Motor neuron (in vitro differentiated cells): ENCODE data around the gene COLEC12. TPM values are rescaled to one million over a fixed set of nuclear protein-coding genes. Genes with fewer than 3 reads are reported as not detected.

Experiments used
- ATAC-seq, 8 experiments: fragments of 200-7000 bp; cut with Tn5 transposase; replicated peaks in 6 of 8; 2 replicates each; pipeline ENCODE4 v1.8.0; 2021; ENCODE audit warnings: mild to moderate bottlenecking in 8 of 8, moderate library complexity in 8 of 8
- H3K27ac ChIP-seq, 2 donors: fragments of 250-450 bp; sonication (Bioruptor Pico); 2 replicates each; pipeline ENCODE4 v1.9.0; 2021; ENCODE audit warnings: antibody characterized with exemption in 2 of 2, mild to moderate bottlenecking in 2 of 2, moderate library complexity in 1 of 2
- H3K4me1 ChIP-seq, 2 donors: fragments of 250-450 bp; sonication (Bioruptor Pico); replicated peaks in 1 of 2; 2 replicates each; pipeline ENCODE4 v1.6.1; 2021; ENCODE audit warnings: antibody characterized with exemption in 2 of 2, mild to moderate bottlenecking in 2 of 2, moderate library complexity in 1 of 2
- H3K4me3 ChIP-seq, 5 donors: fragments of 250-450 bp; sonication (Bioruptor Pico); 2 replicates each; pipeline ENCODE4 v1.9.0; 2021; ENCODE audit warnings: antibody characterized with exemption in 5 of 5, mild to moderate bottlenecking in 5 of 5, moderate library complexity in 4 of 5
- WGBS, 10 experiments: fragments of 450-650 bp; shearing (Covaris generic); methylation state at CpG; one replicate each; pipeline ENCODE4 v1.0.0; 2022; 5-methylcytosine and 5-hydroxymethylcytosine counted together
- in situ Hi-C, 9 experiments: fragments of 400-800 bp; cut with MboI; loops; one replicate each; pipeline ENCODE4 v1.15.0; 2021; ENCODE audit warnings: low sequenced_read_pairs in 9 of 9, low pct_unique_long_range_greater_than_20kb in 2 of 9; ENCODE audit not compliant: unreplicated experiment in 9 of 9
- total RNA-seq, 8 experiments: library from RNA; unstranded; fragments of 300-600 nt; gene quantifications; 2 replicates each; pipeline versions ENCODE4 v1.2.3 to v1.2.4, GENCODE V29; 2022

COLEC12 gene
- total RNA-seq, 8 experiments from 2014 or later, result 0.49 to 103 (median 3.7) TPM

GRCh38 chr18:340044-340443, 160.5 kb downstream of the COLEC12 start:
- Histone ChIP-seq H3K27ac (no peak overlapping the region), H3K4me3 (no peak overlapping the region), H3K4me1 (no peaks in the 10 kb centered on the region)
- 43 to 97% (median 87%) methylated on average over 2 to 10 of the region's 10 CpGs; no CpG with 5 or more reads in 2 of the 10 experiments for whole genome bisulfite sequencing, 10 experiments
- ATAC-seq, result no peak
- in situ Hi-C loops, result no loop called here

GRCh38 chr18:339200-339599, 161.3 kb downstream of the COLEC12 start:
- Histone ChIP-seq H3K27ac (no peak overlapping the region), H3K4me3 (no peak overlapping the region), H3K4me1 (no peaks in the 10 kb centered on the region)
- WGBS, 10 experiments, result 60 to 100% (median 100%) methylated on average over 1 to 6 of the region's 6 CpGs; no CpG with 5 or more reads in 2 of the 10 experiments
- no peak for ATAC-seq
- in situ Hi-C loops, result no loop called here

- 63 to 100% (median 80%) methylated on average over 1 to 2 of the region's 2 CpGs; no CpG with 5 or more reads in 3 of the 10 experiments for WGBS, 10 experiments
- no peak overlapping the region for H3K4me3 ChIP-seq
- no peak for ATAC-seq
- H3K4me1 ChIP-seq, result peaks cover 0 to 2% of the 10 kb centered on the region in 2 donors
- no peak overlapping the region for H3K27ac ChIP-seq
- in situ Hi-C loops, result no loop called here
Observed at GRCh38 chr18:336713-337112, 163.8 kb downstream of the COLEC12 start.

- Histone ChIP-seq H3K4me1 (peaks cover 0 to 2% of the 10 kb centered on the region in 2 donors), H3K27ac (no peak overlapping the region), H3K4me3 (no peak overlapping the region)
- peak in 3 of 8 experiments; percentile 32 to 88 (median 75) for ATAC-seq
- 17 to 100% (median 95%) methylated on average over 1 to 2 of the region's 2 CpGs; no CpG with 5 or more reads in 4 of the 10 experiments for WGBS, 10 experiments
- in situ Hi-C loops, result no loop called here
Observed at GRCh38 chr18:335733-336132, 164.8 kb downstream of the COLEC12 start.

GRCh38 chr18:334575-335132, 165.8 kb downstream of the COLEC12 start:
- in situ Hi-C loops, result no loop called here
- no peak for ATAC-seq
- Histone ChIP-seq H3K4me1 (peaks cover 0 to 2% of the 10 kb centered on the region in 2 donors), H3K27ac (no peak overlapping the region), H3K4me3 (no peak overlapping the region)
- WGBS, 10 experiments, result 70 to 93% (median 80%) methylated on average over 2 to 4 of the region's 15 CpGs; no CpG with 5 or more reads in 7 of the 10 experiments

GRCh38 chr18:332721-333510, 167.6 kb downstream of the COLEC12 start:
- no peak overlapping the region for H3K4me3 ChIP-seq
- ATAC-seq, result no peak
- WGBS, 10 experiments, result 55 to 100% (median 93%) methylated on average over 1 to 12 of the region's 14 CpGs; no CpG with 5 or more reads in 1 of the 10 experiments
- in situ Hi-C loops, result no loop called here
- H3K27ac ChIP-seq, result no peak overlapping the region
- H3K4me1 ChIP-seq, result peaks cover 0 to 2% of the 10 kb centered on the region in 2 donors

- no peak overlapping the region for H3K4me3 ChIP-seq
- H3K4me1 ChIP-seq, result peaks cover 0 to 2% of the 10 kb centered on the region in 2 donors
- WGBS, 10 experiments, result 20 to 100% (median 75%) methylated on average over 1 to 4 of the region's 4 CpGs; no CpG with 5 or more reads in 3 of the 10 experiments
- peak in 4 of 8 experiments; percentile 3 to 60 (median 29) for ATAC-seq
- H3K27ac ChIP-seq, result no peak overlapping the region
- in situ Hi-C loops, result no loop called here
Observed at GRCh38 chr18:332007-332406, 168.5 kb downstream of the COLEC12 start.

GRCh38 chr18:331221-331821, 169.2 kb downstream of the COLEC12 start:
- in situ Hi-C loops, result no loop called here
- Histone ChIP-seq H3K4me1 (peaks cover 0 to 2% of the 10 kb centered on the region in 2 donors), H3K27ac (no peak overlapping the region), H3K4me3 (no peak overlapping the region)
- peak in 5 of 8 experiments; percentile 13 to 74 (median 54) for ATAC-seq
- WGBS, 10 experiments, result 31 to 93% (median 76%) methylated on average over 3 to 12 of the region's 12 CpGs

GRCh38 chr18:328928-329327, 171.6 kb downstream of the COLEC12 start:
- no peak overlapping the region for H3K4me3 ChIP-seq
- ATAC-seq, result no peak
- in situ Hi-C loops, result no loop called here
- peaks cover 0 to 2% of the 10 kb centered on the region in 2 donors for H3K4me1 ChIP-seq
- 29 to 100% (median 92%) methylated on average over 1 to 4 of the region's 4 CpGs; no CpG with 5 or more reads in 2 of the 10 experiments for WGBS, 10 experiments
- no peak overlapping the region for H3K27ac ChIP-seq

GRCh38 chr18:326846-327245, 173.7 kb downstream of the COLEC12 start:
- Histone ChIP-seq H3K27ac (no peak overlapping the region), H3K4me3 (no peak overlapping the region), H3K4me1 (peaks cover 7 to 11% of the 10 kb centered on the region in 2 donors)
- in situ Hi-C loops, result no loop called here
- ATAC-seq, result no peak
- 67 to 100% (median 100%) methylated on average over 1 of the region's 1 CpG; no CpG with 5 or more reads in 5 of the 10 experiments for WGBS, 10 experiments

GRCh38 chr18:323253-323622, 177.3 kb downstream of the COLEC12 start:
- Histone ChIP-seq H3K4me3 (no peak overlapping the region), H3K27ac (no peak overlapping the region), H3K4me1 (peaks cover 29 to 37% of the 10 kb centered on the region in 2 donors)
- 67 to 100% (median 100%) methylated on average over 1 to 2 of the region's 2 CpGs; no CpG with 5 or more reads in 3 of the 10 experiments for WGBS, 10 experiments
- in situ Hi-C loops, result no loop called here
- ATAC-seq, result no peak

GRCh38 chr18:321865-322467, 178.5 kb downstream of the COLEC12 start:
- in situ Hi-C loops, result no loop called here
- Histone ChIP-seq H3K27ac (peak overlapping the region in 1 of 2 donors; percentile 15), H3K4me3 (no peak overlapping the region), H3K4me1 (peaks cover 29 to 37% of the 10 kb centered on the region in 2 donors)
- peak in 4 of 8 experiments; percentile 25 to 71 (median 48) for ATAC-seq
- 57 to 97% (median 92%) methylated on average over 3 to 5 of the region's 5 CpGs; no CpG with 5 or more reads in 1 of the 10 experiments for WGBS, 10 experiments
